K562 (cell line): ENCODE results near the gene GAL3ST2. TPM values are rescaled to one million over a fixed set of nuclear protein-coding genes. Genes with fewer than 3 reads are reported as not detected.
A peak's percentile ranks its signal among the peaks of the same experiment; 100 is the strongest.
"Not testable (repeated sequence)": the region's sequence is repeated elsewhere in the genome, so short reads cannot be mapped to it uniquely, and the experiment has no call there.

Experiments used
- ATAC-seq: fragments of 200-7000 bp; cut with Tn5 transposase; 3 replicates; pipeline ENCODE4 v1.9.1; 2020; ENCODE audit warnings: moderate library complexity
- BruUV-seq: library from RNA; stranded (reverse); fragments of 400-500 nt; replicated peaks from 2 replicates; lab custom pipeline; 2021; lab: Mats Ljungman, UMichigan
- CTCF ChIA-PET: fragments of 300-600 bp; formaldehyde crosslinking; extraction: SDS; loops from one replicate; lab custom pipeline; 2021; ENCODE audit warnings: low intra/inter-chr PET ratio; lab: Yijun Ruan, JAX
- POLR2A ChIA-PET: fragments of 300-600, 350-650 bp; sonication (Branson Sonifier 250); formaldehyde crosslinking; extraction: SDS; loops from one replicate; lab custom pipeline; 2021; ENCODE audit warnings: antibody characterized with exemption, inconsistent platforms; lab: Yijun Ruan, JAX
- DNase-seq, 4 experiments: peaks; one replicate each; pipeline versions ENCODE4 v3.0.0 to v3.0.0-alpha.2; 2011 to 2018; ENCODE audit warnings: low spot score in 3 of 4, mixed read lengths in 3 of 4; ENCODE audit errors: extremely low read depth in 1 of 4
- FAIRE-seq: peaks from 2 replicates; lab custom pipeline; 2011; peaks lifted over from hg19 to GRCh38; lab: Jason Lieb, UNC
- H2AFZ ChIP-seq: 2 replicates; pipeline ENCODE4 v1.6.0; 2011; ENCODE audit warnings: low read depth, low read length, control low read depth, inconsistent platforms
- H3K27ac ChIP-seq: fragments of 200-600 bp; 3 replicates; pipeline ENCODE4 v1.8.0; 2011; ENCODE audit warnings: low read depth, mild to moderate bottlenecking, control low read depth, inconsistent platforms, low read length, moderate library complexity, mixed read lengths; ENCODE audit errors: extremely low read depth
- H3K27me3 ChIP-seq, 2 experiments: fragments of 300-600 bp in 1 of 2; 2 replicates in 1 of 2; 3 replicates in 1 of 2; pipeline versions ENCODE4 v1.6.0 to v1.8.0; 2011; ENCODE audit warnings: inconsistent platforms in 2 of 2, low read length in 2 of 2, mild to moderate bottlenecking in 1 of 2, mixed read lengths in 1 of 2, moderate library complexity in 1 of 2; ENCODE audit not compliant: control insufficient read depth in 2 of 2, insufficient read depth in 2 of 2
- H3K36me3 ChIP-seq: fragments of 300-600 bp; 3 replicates; pipeline ENCODE4 v1.8.0; 2011; ENCODE audit warnings: mild to moderate bottlenecking, low read length, inconsistent platforms; ENCODE audit not compliant: control insufficient read depth, insufficient read depth
- H3K4me1 ChIP-seq, 2 experiments: fragments of 200-600 bp in 1 of 2; replicated peaks in 1 of 2; 2 replicates in 1 of 2; 3 replicates in 1 of 2; pipeline versions ENCODE4 v1.5.1 to v1.8.0; 2011; ENCODE audit warnings: inconsistent platforms in 2 of 2, low read length in 2 of 2, mild to moderate bottlenecking in 1 of 2, mixed read lengths in 1 of 2, moderate library complexity in 1 of 2; ENCODE audit not compliant: control insufficient read depth in 2 of 2, insufficient read depth in 2 of 2
- H3K4me2 ChIP-seq: 2 replicates; pipeline ENCODE4 v1.6.1; 2011; ENCODE audit warnings: low read length, control low read depth, inconsistent platforms, mixed read lengths; ENCODE audit not compliant: insufficient read depth
- H3K4me3 ChIP-seq: fragments of 200-600 bp; sonication (generic), shearing (Covaris generic); 2 replicates; pipeline ENCODE4 v1.5.1; 2016; ENCODE audit warnings: control low read depth, inconsistent platforms
- H3K79me2 ChIP-seq: fragments of 200-600 bp; 3 replicates; pipeline ENCODE4 v1.8.0; 2011; ENCODE audit warnings: low read length, inconsistent platforms; ENCODE audit not compliant: control insufficient read depth, insufficient read depth
- H3K9ac ChIP-seq, 2 experiments: 2 replicates each; pipeline versions ENCODE4 v1.6.0 to v1.6.1; 2011; ENCODE audit warnings: low read depth in 2 of 2, low read length in 2 of 2, control low read depth in 1 of 2, inconsistent platforms in 1 of 2, mild to moderate bottlenecking in 1 of 2, mixed read lengths in 1 of 2; ENCODE audit not compliant: insufficient read depth in 1 of 2
- H3K9me1 ChIP-seq: one replicate; pipeline ENCODE4 v1.6.0; 2011; ENCODE audit warnings: inconsistent platforms, mild to moderate bottlenecking, low read length, moderate library complexity; ENCODE audit not compliant: control insufficient read depth, insufficient read depth
- H3K9me3 ChIP-seq: replicated peaks from 2 replicates; pipeline ENCODE4 v1.5.1; 2011; ENCODE audit warnings: low read depth, low read length, inconsistent platforms; ENCODE audit not compliant: control insufficient read depth, insufficient read depth
- H4K20me1 ChIP-seq: replicated peaks from 2 replicates; pipeline ENCODE4 v1.6.1; 2011; ENCODE audit warnings: low read length, inconsistent platforms, mixed read lengths; ENCODE audit not compliant: control insufficient read depth, insufficient read depth
- C11orf30 ChIP-seq: fragments of 450-650 bp; IDR thresholded peaks from 2 replicates; pipeline ENCODE4 v1.6.1; 2016; ENCODE audit warnings: low read depth, mild to moderate bottlenecking
- NRF1 ChIP-seq, 2 experiments: fragments of 450-650 bp; IDR thresholded peaks in 1 of 2; conservative IDR thresholded peaks in 1 of 2; 2 replicates each; pipeline ENCODE4 v1.6.1; 2014; ENCODE audit warnings: mild to moderate bottlenecking in 2 of 2
- PHF8 ChIP-seq: fragments of 200-600 bp; sonication (generic); IDR thresholded peaks from 2 replicates; pipeline ENCODE4 v1.6.1; 2012; ENCODE audit warnings: mixed run types, mild to moderate bottlenecking, inconsistent platforms, low read length, moderate library complexity, borderline replicate concordance
- RBBP5 ChIP-seq: fragments of 200-600 bp; sonication (generic); IDR thresholded peaks from 2 replicates; pipeline ENCODE4 v1.6.1; 2012; ENCODE audit warnings: borderline replicate concordance, mild to moderate bottlenecking, low read length, control low read depth, inconsistent platforms; ENCODE audit not compliant: insufficient read depth, poor library complexity, severe bottlenecking
- WGBS: fragments of 100-300 bp; shearing (Covaris generic); methylation state at CpG from one replicate; pipeline ENCODE4 v1.1.6; 2016; ENCODE audit warnings: low coverage, mixed read lengths; ENCODE audit not compliant: insufficient coverage; ENCODE audit errors: missing lambda C conversion rate; 5-methylcytosine and 5-hydroxymethylcytosine counted together
- in situ Hi-C: fragments of 300-500 bp; cut with MboI; formaldehyde crosslinking; loops from 4 replicates; pipeline ENCODE4 v1.15.0; 2018; ENCODE audit warnings: inconsistent platforms, mixed read lengths
- intact Hi-C: fragments of 100-400 bp; cut with micrococcal nuclease; formaldehyde crosslinking; loops from 2 replicates; pipeline ENCODE4 v1.14.2; 2022
- polyA plus RNA-seq, 8 experiments: library from polyadenylated mRNA; depleted of rRNA in 4 of 8; stranded (reverse) in 5 of 8; unstranded in 3 of 8; fragments of >200 nt; fragmentation: Nextera tagmentation in 2 of 8; fragmentation: Illumina TruSeq in 1 of 8; extraction: Ambion mirVana in 2 of 8; extraction: Trizol in 1 of 8; gene quantifications; 2 replicates each; pipeline versions ENCODE4 v1.2.1 to v1.2.3, GENCODE V29; 2011 to 2014; ENCODE audit warnings: inconsistent platforms in 1 of 8, missing spikeins in 1 of 8
- total RNA-seq, 7 experiments: library from RNA; depleted of rRNA in 6 of 7; stranded (reverse); fragments of >200 nt in 6 of 7; fragmentation: Illumina TruSeq in 2 of 7; extraction: Trizol in 2 of 7; gene quantifications; 2 replicates each; pipeline versions ENCODE4 v1.2.1 to v1.2.3, GENCODE V29; 2011 to 2021; ENCODE audit warnings: low replicate concordance in 1 of 7

Gene GAL3ST2
- total and polyA plus RNA-seq, 9 of the 15 experiments (the other 6 are each of a cell fraction or from before 2014, with no cell fraction given) = 0.42 TPM; not detected in 8

GRCh38 chr2:241833756-241834526 lies 57.3 kb downstream of the GAL3ST2 start:
- Histone ChIP-seq H3K9ac (peak overlapping the region; percentile 2 to 17; a peak in 2 of 4 replicates), H3K4me2 (peak overlapping the region; percentile 59), H2AFZ (peak overlapping the region; percentile 54)
- intact Hi-C loops, H3K36me3 ChIP-seq, H3K4me1 ChIP-seq, H3K9me3 ChIP-seq, in situ Hi-C loops, DNase-seq, POLR2A ChIA-PET, H3K27me3 ChIP-seq, H3K27ac ChIP-seq, H3K79me2 ChIP-seq, H3K9me1 ChIP-seq, H4K20me1 ChIP-seq, CTCF ChIA-PET, BruUV-seq: not testable (repeated sequence)
- peak; percentile 69 for ATAC-seq
- FAIRE-seq = peak; percentile 40
- TF ChIP-seq NRF1 (conservative IDR thresholded peaks at IDR 0.05 in 1 of 2, IDR thresholded peaks at IDR 0.05 in 1 of 2) (peak; percentile 29 to 50; a peak in 3 of 4 replicates), C11orf30 (peak; percentile 37), PHF8 (0 out of 2 replicates have a peak, but pooled peaks have one; percentile 9), RBBP5 (peak; percentile 24)
- TF ChIP-seq, all 486 proteins: peak for 4; not testable (repeated sequence) for 482
- 21% methylated on average over 14 of the region's 28 CpGs for WGBS
- not testable (repeated sequence) for H3K4me3 ChIP-seq
